Activated CD4-positive, alpha-beta T cell treated with anti-CD3 and anti-CD28 coated beads for 4 hours (primary cell): ENCODE measurements around the gene PPFIA4.
"Not testable (repeated sequence)": the region's sequence is repeated elsewhere in the genome, so short reads cannot be mapped to it uniquely, and the experiment has no call there.

Experiments used
- DNase-seq, 2 donors: peaks; one replicate each; pipeline ENCODE4 v3.0.0-alpha.2; 2020

The PPFIA4 gene

DNA sequence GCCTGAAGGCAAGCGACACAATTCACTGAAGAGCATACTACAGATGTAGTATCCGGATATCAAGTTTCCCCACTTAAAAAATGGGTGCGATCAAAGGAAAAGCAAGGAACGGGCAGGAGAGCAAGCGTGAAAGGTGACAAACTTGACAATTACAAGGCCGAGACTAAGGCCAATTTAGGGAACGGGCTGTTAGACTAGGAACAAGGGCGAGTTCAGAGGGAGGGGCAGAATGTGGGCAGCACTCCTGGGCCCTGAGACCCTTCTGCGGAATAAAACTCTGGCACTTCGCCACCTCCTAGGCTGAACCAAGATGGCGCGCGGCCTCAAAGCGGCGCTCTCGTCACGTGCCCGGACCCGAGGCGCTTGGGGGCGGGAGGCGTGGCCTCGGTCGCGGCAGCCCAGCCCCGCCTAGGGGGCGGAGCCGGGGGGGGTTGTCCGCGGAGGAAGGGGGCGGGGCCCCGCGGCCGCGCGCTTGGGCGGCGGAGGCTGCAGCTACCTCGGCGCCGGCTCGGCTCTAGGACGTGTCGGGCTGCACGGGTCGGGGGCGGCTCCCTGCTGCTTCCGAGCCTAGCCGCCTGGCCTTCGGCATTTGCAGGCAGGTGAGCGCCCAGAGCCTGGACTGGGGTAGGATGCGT, at the start of gene PPFIA4:
TSS of gene PPFIA4 (plus strand) at position 461 of the 635 bp plus-strand sequence. CDS start 12,518 bp downstream, outside the sequence.
- peak; percentile 81 to 84 for DNase-seq

DNA sequence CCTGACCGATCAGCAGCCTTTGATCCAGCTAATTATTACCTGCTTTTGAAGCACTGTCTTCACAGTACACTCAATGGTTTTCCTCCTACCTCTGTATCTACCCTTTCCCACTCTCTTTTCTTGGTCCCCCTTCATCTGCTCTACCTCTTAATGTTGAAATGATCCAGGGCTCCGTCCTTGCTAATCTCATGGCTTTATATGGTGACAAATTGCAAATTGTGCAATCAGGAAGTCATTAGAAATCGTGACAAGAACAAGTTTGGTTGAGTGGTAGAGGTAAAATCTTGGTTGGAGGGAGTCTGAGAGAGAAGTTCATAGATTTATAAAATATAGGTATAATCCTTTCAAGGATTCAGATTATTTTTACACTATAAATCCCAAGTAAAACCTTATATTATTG, 49.7 kb upstream of the PPFIA4 start:
- DNase-seq, result no peak

DNA sequence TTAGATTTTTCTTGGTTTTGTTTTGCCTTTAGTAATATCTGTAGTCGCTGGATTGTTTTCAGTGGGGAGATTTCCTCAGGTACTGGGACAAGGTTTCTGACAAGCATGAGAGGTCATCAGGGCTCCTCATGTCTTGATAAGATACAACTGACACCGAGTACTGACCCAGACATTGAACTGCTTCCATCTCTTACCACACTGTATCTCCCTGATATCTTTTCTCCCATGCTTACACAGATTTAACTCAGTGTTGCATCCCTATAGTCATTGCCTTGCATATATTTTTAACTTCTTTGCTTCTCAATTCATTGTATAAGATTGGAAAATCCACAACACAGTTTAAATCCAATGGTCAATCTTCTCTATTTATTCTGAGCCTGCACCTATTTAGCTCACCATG, 46.8 kb upstream of the PPFIA4 start:
- no peak for DNase-seq

DNA sequence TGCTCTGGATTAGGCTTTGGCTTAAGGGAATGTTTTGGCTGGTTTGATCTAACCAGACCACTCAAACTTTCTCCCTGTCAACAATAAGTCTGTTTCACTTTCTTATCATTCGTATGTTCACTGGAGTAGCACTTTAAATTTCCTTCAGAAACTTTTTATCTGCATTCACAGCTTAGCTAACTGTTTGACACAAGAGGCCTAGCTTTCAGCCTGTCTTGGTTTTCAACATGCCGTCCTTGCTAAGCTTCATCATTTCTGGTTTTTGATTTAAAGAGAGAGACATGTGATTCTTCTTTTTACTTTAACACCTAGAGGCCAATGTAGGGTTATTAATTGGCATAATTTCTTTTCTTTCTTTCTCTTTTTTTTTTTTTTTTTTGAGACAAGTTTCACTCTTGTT, 44.4 kb upstream of the PPFIA4 start:
- DNase-seq, result no peak

DNA sequence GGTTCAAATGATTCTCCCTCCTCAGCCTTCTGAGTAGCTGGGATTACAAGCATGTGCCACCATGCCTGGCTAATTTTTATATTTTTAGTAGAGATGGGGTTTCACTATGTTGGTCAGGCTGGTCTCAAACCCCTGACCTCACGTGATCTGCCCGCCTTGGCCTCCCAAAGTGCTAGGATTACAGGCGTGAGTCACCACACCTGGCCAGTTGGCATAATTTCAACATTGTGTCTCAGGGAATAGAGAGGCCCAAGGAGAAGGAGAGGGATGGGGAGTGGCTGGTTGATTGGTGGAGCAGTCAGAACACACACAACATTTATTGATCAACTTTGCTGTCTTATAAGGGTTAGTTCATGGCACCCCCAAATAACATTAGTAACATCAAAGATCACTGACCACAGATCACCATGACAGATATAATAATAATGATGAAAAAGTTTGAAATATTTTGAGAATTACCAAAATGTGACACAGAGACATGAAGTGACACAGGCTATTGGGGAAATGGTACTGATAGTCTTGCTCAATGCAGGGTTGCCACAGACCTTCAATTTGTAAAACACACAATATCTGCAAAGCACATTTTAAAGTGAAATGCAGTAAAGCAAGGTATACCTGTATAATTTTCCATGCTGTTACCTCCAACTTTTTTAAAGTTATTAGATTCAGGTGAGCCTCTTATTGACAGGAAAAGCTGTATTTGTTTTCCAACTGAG, 43.4 kb upstream of the PPFIA4 start:
- DNase-seq, result no peak

DNA sequence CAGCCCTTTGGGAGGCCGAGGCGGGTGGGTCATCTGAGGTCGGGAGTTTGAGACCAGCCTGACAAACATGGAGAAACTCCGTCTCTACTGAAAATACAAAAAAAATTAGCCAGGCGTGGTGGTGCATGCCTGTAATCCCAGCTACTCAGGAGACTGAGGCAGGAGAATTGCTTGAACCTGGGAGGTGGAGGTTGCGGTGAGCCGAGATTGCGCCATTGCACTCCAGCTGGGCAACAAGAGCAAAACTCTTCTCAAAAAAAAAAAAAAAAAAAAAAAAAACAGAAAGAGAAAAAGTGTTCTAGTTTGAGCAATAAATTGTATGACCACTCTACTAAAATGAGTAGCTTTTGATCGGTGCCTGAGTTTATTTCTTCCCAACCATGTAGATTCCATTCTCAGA, 40.2 kb upstream of the PPFIA4 start:
- DNase-seq, result not testable (repeated sequence)

DNA sequence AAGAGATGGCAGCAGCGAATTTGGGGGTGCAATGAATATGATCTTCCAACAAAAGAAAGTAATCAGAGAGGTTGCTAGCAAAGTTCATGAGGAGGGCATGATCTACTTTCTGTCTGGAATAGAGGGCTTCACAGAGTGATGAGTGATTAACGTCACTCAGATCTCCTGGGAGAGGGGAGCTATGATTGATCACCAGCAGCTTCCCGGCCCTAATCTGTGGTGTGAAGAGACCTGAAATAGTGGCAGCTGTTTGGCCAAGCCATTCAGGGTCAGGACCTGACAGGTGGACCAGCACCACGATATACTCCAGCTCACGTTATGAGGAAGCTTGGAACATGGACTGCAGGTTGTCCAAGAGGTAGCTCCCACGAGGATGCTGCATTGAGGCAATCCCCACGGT, 39.0 kb upstream of the PPFIA4 start:
- DNase-seq, result no peak

DNA sequence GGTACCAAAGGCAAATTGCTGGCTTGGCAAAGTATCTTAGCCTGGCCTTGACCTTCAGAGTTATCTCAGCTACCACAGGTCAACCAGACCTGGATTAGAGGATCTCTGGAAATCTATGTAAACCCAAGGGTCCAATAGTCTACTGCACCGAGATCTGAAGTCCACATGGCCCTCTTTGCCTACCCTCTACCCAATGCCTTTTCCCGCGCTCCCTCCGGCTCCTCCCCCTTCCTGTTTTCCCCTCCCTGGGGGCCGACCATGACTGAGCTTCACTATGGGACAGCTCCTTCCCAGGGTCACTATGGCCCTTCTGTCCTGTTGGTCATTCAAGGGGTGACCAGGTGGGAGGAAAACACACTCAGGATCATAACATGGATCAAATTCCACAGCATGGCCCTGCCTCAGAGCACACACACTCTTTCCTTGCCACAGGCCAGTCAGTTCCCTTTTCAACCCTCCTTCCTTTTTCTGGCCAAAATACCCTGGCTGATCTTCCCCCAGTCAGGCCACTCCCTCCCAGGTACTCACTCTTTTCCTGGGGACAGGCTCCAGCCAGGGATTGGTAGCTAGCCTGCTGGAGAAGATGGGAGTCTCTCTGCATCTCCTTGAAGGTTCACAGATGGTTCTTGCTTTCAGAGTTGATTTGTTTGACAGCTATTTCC, 38.2 kb upstream of the PPFIA4 start:
- no peak for DNase-seq

DNA sequence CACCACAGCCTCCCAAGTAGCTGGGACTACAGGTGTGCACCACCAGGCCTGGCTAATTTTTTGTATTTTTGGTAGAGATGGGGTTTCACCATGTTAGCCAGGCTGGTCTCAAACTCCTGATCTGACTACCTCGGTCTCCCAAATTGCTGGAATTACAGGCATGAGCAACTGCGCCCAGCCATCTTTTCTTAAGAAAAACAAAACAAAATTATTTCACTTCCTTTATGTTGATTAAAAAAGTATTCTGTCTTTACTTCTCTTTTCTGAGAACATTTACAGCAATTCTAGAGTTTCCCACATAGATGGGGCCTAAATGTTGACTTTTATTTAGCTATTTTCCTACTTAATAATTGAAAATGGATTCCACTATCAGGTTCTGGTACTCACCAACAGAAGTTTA, 36.4 kb upstream of the PPFIA4 start:
- DNase-seq, result no peak

DNA sequence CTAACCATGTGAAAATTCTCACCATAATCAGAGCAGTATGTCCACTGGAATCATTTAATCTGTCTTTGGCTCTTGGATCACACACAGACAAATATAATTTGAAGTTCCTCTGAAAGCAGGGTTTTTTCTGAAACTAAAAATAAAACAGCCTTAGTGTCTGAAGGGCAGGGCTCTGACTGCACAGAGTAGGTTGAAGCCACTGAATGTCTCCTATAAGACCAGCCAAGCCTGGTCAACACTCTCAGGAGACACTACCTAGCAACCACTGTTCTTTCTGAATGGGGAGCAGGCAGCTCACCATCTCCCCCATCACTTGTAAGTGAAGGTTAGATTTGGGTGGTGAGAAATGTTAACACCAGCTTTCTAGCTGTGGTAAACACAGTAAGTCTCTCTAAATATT, 35.2 kb upstream of the PPFIA4 start:
- no peak for DNase-seq

DNA sequence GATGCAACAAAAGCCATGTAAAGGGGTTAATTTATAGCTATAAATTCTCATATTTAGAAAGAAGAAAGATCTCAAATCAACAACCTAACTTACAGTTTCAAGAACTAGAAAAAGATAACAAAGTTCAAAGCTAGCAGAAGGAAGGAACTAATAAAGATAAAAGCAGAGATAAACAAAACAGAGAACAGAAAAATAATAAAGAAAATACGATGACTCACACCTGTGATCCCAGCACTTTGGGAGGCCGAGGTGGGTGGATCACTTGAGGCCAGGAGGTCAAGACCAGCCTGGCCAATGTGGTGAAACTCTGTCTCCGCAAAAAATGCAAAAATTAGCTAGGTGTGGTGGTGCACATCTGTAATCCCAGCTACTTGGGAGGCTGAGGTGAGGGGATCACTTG, 31.5 kb upstream of the PPFIA4 start:
- DNase-seq, result no peak

DNA sequence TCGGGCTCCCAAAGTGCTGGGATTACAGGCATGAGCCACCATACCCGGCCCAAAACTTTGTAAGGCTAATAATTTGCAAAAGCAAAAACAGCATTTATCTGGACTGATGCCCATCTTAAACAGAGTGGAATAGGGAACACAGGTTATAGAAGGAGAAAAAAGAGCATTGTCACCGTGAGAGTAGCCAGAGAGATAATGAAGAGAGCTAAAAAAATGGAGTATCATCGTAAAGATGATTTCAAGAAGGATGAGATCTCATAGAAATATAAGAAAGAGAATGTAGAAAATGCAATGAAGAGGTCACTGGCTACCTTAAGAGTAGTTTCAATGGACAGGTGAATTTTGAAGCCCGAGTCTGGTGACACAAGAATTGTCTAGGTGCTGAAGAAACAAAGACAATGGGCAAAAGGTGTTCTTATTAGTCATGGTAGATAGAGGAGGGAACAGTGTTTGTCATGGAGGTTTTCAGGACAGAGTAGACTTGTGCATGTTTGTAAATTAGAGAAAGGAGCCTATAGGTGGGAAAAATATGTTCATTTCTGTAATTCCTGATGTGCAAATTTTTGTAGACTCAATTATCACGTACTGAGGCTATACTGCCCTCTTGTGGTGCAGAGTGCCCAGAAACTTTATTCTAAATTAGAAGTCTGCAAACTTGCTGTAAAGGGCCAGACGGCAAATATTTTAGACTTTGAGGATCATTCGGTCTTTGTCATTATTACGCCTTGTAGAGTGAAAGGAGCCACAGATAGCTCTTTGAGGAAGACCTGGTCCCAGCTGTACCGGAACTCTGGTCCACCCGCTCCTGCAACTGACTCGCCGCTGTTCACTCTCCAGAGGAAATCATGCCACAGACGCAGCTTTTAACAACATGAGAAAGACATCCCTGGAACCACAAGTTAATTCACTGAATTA, 27.2 kb upstream of the PPFIA4 start:
- DNase-seq, result peak; percentile 56 to 74

DNA sequence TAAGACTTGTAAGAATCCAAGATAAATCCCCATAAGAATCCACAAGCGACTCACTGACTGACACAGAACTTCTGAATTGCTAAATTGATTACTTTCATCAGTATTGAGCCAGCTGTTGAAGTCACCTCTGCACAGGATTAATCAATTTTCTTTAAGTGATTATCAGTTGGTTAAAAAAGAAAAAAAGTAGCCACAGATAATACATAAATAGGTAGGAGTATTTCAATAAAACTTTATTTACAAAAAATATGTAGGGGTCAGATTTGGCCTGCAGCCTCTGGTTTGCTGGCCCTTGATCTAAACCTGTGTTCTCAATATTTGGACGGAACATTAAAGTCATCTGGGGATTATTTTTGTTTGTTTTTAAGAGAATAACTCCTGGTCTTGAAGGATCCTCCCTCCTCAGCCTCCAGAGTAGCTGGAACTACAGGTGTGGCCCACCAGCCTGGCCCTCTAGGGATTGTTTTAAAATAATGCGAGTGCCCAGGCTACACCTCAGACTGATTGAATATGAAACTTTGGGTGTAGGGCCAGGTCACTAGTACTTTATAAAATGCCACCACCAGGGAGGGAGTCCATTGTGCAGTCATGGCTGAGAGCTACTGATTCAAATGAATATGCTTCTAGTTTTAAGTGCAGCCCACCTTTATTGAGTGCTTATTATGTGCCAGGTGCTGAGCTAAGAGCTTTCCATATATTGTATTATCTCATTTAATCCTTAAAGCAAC, 25.9 kb upstream of the PPFIA4 start:
- DNase-seq, result no peak

DNA sequence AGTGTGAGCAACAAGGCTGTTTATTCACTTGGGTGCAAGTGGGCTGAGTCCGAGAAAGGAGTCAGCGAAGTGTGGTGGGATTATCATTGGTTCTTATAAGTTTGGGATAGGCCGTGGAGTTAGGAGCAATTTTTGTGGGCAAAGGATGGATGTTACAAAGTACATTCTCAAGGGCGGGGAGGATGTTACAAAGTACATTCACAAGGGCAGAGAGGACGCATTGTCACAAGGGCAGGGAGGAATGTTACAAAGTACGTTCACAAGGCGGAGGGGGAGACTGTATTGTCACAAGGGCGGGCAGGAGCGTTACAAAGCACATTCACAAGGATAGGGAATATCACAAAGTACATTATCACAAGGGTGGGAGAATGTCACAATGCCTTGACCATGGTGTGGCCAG, 24.3 kb upstream of the PPFIA4 start:
- DNase-seq, result no peak

DNA sequence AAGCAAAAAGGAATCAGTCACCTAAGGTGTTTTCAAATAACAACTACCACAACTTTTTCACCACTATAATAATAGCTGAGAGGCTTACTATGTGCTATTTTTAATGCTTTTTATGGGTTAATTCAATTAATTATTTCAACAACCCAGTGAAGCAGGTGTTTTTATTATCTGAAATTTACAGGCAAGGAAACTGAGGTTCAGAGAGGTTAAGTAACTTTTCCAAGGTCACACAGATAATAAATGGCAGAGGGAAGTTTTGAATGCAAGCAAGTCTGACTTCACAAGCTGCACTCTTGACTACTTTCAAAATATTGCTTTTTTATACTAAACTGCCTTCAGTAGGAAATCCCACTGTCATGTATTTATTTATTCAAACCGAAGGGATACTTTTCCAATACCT, 23.3 kb upstream of the PPFIA4 start:
- no peak for DNase-seq

DNA sequence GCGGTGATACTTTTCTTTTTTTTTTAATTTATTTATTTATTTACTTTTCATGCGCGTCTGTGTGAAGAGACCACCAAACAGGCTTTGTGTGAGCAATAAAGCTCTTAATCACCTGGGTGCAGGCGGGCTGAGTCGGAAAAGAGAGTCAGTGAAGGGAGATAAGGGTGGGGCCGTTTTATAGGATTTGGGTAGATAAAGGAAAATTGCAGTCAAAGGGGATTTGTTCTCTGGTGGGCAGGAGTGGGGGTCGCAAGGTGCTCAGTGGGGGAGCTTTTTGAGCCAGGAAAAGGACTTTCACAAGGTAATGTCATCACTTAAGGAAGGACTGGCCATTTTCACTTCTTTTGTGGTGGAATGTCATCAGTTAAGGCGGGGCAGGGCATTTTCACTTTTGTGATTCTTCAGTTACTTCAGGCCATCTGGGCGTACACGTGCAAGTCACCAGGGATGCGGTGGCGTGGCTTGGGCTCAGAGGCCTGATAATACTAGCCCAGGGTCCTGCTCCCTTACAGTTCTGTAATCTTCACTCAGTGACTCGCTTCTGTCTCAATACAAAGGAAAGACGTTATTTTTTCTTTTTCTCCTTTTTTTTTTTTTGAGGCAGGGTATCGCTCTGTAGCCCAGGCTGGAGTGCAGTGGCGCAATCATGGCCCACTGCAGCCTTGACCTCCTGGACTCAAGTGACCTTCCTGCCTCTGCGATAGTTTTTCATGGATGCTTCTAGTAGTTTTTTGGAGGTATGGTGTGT, 20.7 kb upstream of the PPFIA4 start:
- not testable (repeated sequence) for DNase-seq

DNA sequence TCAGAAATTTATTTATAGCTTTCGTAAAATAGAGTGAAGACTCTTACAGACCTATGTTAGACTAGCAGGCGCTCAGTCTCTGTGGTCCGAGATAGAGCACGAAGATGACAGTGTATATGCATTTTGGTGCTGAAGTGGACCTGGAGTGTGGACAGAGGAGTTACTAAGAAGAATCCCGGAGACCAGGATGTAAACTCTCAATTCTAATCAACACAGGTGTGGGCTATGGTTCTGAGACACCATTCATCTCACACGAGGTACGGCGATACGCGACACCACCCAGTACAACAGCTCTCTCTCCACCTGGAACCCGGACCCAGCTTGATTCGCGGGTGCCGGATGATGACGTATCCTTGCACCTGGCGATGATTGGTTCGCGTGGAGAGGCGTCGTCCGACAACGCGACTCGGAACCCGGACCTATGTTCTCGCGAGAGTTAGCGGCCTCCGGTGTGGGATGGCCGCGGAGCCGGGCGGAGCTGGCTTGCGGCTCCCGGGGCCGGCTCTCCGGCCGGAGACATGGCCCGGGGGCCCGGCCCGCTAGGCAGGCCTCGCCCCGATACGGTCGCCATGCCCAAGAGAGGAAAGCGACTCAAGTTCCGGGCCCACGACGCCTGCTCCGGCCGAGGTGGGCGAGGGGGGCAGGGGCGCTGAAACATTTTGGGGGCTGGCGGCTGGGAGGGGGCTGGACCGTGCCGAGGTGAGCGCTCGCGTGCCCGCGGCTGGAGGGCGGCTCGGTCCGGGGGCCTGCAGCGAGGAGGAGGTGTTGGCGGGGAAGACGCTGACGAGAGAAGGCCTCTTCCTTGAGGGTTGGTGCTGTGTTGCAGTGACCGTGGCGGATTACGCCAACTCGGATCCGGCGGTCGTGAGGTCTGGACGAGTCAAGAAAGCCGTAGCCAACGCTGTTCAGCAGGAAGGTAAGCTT, 19.1 kb upstream of the PPFIA4 start, which contains the start of gene TMEM183A:
TSS of gene TMEM183A (plus strand) at position 427 of the 924 bp plus-strand sequence. CDS start at position 519, 92 bp downstream.
- peak; percentile 95 for DNase-seq

DNA sequence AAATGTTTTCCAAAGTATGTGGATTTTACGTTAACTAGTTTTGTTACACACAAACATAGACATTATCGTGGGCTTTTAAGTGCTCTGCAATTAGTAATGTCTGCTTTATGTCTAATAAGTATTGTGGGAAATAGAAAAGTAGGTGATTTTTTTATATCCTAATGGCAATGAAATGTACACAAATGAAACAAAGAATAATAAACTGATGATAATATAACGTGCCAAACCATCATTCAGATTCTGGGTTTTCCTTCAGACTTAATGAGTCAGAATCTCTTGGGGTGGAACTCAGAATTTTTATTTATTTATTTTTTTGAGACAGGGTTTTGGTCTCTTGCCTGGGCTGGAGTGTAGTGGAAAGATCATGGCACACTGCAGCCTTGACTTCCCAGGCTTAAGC, 17.1 kb upstream of the PPFIA4 start:
- DNase-seq, result no peak

DNA sequence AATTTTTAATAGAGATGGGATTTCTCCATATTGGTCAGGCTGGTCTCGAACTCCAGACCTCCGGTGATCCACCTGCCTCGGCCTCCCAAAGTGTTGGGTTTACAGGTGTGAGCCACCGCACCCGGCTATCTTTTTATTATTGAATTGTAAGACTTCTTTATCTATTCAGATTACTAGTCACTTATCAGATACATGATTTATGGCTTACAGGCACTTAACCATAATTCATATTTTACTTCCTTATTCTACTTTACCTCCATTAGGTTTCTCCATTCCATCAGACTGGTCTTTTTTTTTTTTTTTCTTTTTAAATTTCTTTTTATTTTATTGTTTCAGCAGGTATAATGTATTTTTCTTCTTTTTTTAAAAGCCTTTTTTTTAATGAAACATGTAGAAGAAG, 14.7 kb upstream of the PPFIA4 start:
- DNase-seq, result no peak

DNA sequence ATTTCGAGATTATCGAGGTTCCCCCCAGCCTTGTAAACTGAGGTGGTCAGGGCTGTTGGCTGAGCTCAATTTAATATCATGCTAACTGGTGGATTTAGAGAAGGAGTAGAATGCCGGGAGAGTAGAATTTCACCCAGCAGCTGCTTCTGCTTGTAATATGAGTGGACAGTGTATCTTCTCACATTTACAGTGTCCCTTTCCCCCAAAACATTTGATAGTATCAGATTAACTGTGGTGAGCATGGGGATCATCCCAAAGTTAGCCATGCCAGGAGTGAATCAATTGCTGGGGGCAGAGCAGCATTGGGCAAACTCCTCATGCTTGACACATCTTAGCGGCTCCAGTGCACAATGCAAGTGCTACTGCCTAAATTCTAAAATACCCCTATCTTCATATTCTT, 9.2 kb upstream of the PPFIA4 start:
- DNase-seq, result no peak
